ENCODE measurements around the gene BBS7.

DNA sequence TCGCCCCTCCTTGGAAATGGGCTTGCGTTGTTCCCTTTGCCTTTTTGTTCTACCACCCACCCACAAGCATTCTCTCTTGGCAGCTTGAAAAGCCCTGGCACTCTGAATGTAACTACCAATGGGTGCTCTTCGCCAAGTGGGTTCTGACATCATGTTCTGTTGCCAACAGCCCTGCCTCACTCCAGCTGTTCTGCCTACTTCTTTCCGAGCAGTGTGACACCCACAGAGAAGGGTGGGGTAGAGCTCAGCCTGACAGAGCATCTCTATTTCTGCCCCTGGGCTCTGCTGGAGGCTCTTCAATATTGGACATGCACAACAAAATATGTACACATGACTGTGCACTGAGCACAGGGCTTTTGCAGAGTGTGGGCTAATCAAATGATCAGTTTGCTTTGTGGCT is 84.8 kb downstream of the BBS7 start:
- TF ChIP-seq CTCF (IDR thresholded peaks at IDR 0.05 in 2 of 3, conservative IDR thresholded peaks at IDR 0.05 in 1 of 3; ENCODE audit: insufficient read depth in 2 of 3, low read depth in 1 of 3, low read length in 3 of 3) (no peak), NRF1 (conservative IDR thresholded peaks at IDR 0.05 in 1 of 2, IDR thresholded peaks at IDR 0.05 in 1 of 2) (no peak), ZNF3 (CRISPR knock-in tag; IDR thresholded peaks at IDR 0.05) (no peak), CBX8 (IDR thresholded peaks at IDR 0.05; ENCODE audit: borderline replicate concordance, extremely low read depth, low read depth, low read length, poor library complexity, severe bottlenecking) (no peak), MTF1 (CRISPR knock-in tag; IDR thresholded peaks at IDR 0.05; ENCODE audit: borderline replicate concordance) (no peak)
- TF ChIP-seq, protein P1, sequence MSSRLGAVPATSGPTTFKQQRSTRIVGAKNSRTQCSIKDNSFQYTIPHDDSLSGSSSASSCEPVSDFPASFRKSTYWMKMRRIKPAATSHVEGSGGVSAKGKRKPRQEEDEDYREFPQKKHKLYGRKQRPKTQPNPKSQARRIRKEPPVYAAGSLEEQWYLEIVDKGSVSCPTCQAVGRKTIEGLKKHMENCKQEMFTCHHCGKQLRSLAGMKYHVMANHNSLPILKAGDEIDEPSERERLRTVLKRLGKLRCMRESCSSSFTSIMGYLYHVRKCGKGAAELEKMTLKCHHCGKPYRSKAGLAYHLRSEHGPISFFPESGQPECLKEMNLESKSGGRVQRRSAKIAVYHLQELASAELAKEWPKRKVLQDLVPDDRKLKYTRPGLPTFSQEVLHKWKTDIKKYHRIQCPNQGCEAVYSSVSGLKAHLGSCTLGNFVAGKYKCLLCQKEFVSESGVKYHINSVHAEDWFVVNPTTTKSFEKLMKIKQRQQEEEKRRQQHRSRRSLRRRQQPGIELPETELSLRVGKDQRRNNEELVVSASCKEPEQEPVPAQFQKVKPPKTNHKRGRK (tag; IDR thresholded peaks at IDR 0.05): no peak
